Stimulated activated naive CD8-positive, alpha-beta T cell treated with anti-CD3 and anti-CD28 coated beads, Interleukin-15, amount 100 ng/mL, for 72 hours (primary cell): ENCODE results near the gene DUS2.

Experiments
- ATAC-seq: fragments of 150-1000 bp; cut with Tn5 transposase; 2 replicates; pipeline ENCODE4 v1.10.0; 2021; ENCODE audit warnings: mild to moderate bottlenecking, moderate library complexity
- DNase-seq, 2 donors: peaks; one replicate each; pipeline ENCODE4 v3.0.0; 2021 to 2022
- H3K27ac Mint-ChIP-seq, 2 donors: one replicate each; pipeline ENCODE4 v1.8.0; 2022; ENCODE audit warnings: mild to moderate bottlenecking in 2 of 2, mixed read lengths in 2 of 2, moderate library complexity in 2 of 2
- H3K27me3 Mint-ChIP-seq: one replicate; pipeline ENCODE4 v1.8.0; 2022; ENCODE audit warnings: mixed read lengths
- H3K4me1 Mint-ChIP-seq: one replicate; pipeline ENCODE4 v1.8.0; 2022; ENCODE audit warnings: mild to moderate bottlenecking, mixed read lengths
- H3K4me3 Mint-ChIP-seq, 2 donors: one replicate each; pipeline ENCODE4 v1.8.0; 2022; ENCODE audit warnings: mild to moderate bottlenecking in 2 of 2, mixed read lengths in 2 of 2, moderate library complexity in 1 of 2
- H3K9me3 Mint-ChIP-seq, 2 donors: one replicate each; pipeline ENCODE4 v1.8.0; 2022; ENCODE audit warnings: mixed read lengths in 2 of 2

The DUS2 gene

DNA sequence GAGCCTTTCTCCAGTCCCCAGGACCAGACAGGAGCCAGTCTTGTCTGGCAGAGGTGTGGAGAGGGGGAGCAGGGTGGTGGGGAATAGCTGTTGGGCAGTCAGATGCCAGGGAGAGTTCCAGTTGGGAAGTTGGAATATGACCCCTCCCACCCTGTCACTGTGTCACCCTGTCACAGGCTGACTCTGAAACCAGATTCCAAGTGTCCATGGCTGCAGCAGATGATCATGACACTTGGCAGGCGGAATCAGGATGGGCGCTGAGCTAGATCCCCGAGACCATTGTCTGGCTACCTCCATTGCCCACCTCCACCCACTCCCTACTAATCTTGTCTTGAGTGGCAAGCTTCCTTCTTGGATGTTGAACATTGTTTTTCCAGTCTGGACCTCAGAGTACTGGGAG is 52.9 kb downstream of the DUS2 start:
- Mint-ChIP-seq H3K27ac (peak overlapping the region in 1 of 2 donors; percentile 42), H3K27me3 (no peaks in the 10 kb centered on the region), H3K4me1 (peaks cover 90% of the 10 kb centered on the region), H3K4me3 (peak overlapping the region in 1 of 2 donors; percentile 45), H3K9me3 (no peaks in the 10 kb centered on the region)
- no peak for DNase-seq
- no peak for ATAC-seq

DNA sequence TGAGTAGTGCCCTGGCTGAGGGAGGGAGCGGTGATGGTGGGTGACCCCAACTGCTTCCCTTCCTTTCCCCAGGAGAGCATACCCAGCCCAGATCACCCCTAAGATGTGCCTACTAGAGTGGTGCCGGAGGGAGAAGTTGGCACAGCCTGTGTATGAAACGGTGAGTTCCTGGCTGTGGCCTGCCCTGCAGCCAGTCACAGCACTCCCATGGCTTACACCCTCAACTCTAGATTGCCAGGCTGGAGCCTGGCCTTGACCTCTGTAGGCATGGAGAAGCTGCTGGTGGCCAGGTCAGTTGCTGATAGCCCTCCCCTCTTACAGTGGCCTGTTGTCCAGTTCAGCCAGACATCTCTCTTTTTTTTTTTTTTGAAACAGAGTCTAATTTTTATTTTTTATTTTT is 53.5 kb downstream of the DUS2 start:
- H3K4me1 Mint-ChIP-seq: peaks cover 90% of the 10 kb centered on the region
- DNase-seq: no peak
- H3K4me3 Mint-ChIP-seq: no peak overlapping the region
- no peak for ATAC-seq
- no peaks in the 10 kb centered on the region for H3K9me3 Mint-ChIP-seq
- H3K27ac Mint-ChIP-seq: no peak overlapping the region
- H3K27me3 Mint-ChIP-seq: no peaks in the 10 kb centered on the region

DNA sequence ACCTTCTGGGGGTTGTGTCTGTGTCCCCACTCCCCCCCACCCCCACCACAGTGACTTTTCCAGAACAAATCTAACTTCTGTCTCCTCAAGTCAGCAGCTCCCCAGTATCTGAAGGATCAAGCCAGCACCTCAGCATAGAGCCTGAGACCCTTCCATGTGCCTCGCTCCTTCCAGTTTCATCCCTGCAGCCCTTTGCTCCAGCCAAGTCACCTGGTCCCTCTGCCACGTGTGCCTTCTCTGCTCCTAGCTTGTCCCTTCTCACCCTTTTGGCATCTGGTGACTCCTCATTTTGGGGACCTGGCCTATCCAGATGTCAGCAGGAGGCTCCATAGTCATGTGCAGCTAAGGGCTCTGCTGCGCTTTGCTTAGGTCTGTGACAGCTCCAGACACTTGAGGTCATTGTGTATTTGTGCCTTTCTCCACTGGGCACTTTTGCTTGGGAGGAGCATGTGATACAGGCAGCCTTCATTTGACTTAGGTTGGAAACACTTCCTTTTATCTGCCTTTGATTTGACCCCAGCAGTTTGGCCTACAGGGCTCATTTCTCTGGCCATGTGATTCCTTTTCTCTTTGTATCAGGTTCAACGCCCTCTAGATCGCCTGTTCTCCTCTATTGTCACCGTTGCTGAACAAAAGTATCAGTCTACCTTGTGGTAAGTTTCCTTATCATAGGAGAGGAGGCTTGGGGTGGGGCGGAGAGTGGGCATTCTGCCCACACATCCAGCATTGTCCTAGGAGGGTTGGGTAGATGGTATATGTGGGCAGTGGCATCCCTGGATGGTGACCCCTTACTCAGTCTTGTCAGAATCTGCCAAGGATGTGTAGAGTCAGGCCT is 55.0 kb downstream of the DUS2 start:
- Mint-ChIP-seq H3K27ac (peak overlapping the region; percentile 87 to 91), H3K4me1 (peaks cover 90% of the 10 kb centered on the region), H3K9me3 (no peaks in the 10 kb centered on the region), H3K27me3 (no peaks in the 10 kb centered on the region), H3K4me3 (peak overlapping the region; percentile 24 to 79)
- DNase-seq (no peak), ATAC-seq (no peak)

DNA sequence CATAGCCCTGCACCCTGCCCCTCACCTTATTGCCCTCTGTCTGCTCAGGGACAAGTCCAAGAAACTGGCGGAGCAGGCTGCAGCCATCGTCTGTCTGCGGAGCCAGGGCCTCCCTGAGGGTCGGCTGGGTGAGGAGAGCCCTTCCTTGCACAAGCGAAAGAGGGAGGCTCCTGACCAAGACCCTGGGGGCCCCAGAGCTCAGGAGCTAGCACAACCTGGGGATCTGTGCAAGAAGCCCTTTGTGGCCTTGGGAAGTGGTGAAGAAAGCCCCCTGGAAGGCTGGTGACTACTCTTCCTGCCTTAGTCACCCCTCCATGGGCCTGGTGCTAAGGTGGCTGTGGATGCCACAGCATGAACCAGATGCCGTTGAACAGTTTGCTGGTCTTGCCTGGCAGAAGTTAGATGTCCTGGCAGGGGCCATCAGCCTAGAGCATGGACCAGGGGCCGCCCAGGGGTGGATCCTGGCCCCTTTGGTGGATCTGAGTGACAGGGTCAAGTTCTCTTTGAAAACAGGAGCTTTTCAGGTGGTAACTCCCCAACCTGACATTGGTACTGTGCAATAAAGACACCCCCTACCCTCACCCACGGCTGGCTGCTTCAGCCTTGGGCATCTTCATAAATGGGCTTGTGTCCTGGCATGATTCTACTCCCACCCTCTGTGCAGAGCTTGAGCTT is 55.8 kb downstream of the DUS2 start:
- H3K27me3 Mint-ChIP-seq: no peaks in the 10 kb centered on the region
- peak overlapping the region; percentile 66 to 79 for H3K4me3 Mint-ChIP-seq
- H3K9me3 Mint-ChIP-seq: no peaks in the 10 kb centered on the region
- peaks cover 93% of the 10 kb centered on the region for H3K4me1 Mint-ChIP-seq
- peak overlapping the region; percentile 87 to 91 for H3K27ac Mint-ChIP-seq
- ATAC-seq (no peak), DNase-seq (no peak)

DNA sequence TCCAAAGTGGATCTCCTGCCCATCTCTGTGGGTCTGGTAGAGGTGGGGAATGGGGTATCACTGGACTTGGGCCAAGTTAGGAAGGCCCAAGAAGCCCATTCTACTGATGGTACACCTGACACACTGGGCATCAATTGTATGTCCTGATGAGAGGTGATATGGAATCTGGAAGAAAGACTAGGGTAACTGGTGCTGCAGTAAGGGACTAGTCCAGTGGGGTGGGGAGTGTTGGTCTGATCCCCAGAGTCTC is 56.2 kb downstream of the DUS2 start:
- H3K4me1 Mint-ChIP-seq: peaks cover 93% of the 10 kb centered on the region
- DNase-seq (no peak), ATAC-seq (no peak)
- peak overlapping the region; percentile 66 to 79 for H3K4me3 Mint-ChIP-seq
- H3K27me3 Mint-ChIP-seq: no peaks in the 10 kb centered on the region
- H3K9me3 Mint-ChIP-seq: no peaks in the 10 kb centered on the region
- H3K27ac Mint-ChIP-seq: peak overlapping the region; percentile 87 to 99

DNA sequence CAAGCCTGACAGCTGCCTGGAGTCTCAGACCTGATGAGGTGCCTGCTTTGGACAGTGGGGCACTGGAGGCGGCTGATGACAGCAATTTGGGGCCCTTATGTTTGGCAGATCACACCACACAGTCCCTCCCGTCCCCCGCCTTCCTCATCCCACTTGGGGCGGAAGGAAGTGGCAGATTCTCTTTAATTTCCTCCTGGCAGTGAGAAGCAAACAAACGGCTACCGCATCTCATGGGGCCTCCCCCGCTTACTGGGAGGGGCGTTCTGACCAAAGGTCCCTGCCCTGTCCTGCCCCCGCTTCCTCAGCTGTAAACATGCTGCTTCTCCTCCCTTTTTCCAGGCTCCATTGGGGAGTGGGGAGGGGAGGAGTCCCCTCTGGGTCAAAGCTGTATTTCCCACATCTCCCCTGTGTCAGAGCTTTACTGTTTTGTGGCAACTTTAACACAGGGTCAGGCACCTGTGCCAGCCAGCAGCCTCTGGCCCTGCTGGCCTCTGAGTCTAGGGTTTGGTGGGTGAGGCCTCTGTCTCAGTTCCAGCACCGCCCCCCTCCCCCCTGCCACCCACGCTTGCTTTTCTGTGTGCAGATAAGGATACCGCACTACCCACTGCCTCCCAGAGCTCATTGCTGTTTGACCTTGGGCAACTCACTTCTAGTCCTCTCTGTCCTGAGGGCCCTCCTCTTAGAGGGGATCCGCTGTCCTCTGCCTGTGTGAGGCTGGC is 56.7 kb downstream of the DUS2 start:
- peak overlapping the region; percentile 87 to 99 for H3K27ac Mint-ChIP-seq
- no peaks in the 10 kb centered on the region for H3K9me3 Mint-ChIP-seq
- H3K4me1 Mint-ChIP-seq: peaks cover 92% of the 10 kb centered on the region
- ATAC-seq (peak; percentile 67), DNase-seq (peak; percentile 74 to 88)
- H3K4me3 Mint-ChIP-seq: peak overlapping the region; percentile 66 to 79
- H3K27me3 Mint-ChIP-seq: no peaks in the 10 kb centered on the region

DNA sequence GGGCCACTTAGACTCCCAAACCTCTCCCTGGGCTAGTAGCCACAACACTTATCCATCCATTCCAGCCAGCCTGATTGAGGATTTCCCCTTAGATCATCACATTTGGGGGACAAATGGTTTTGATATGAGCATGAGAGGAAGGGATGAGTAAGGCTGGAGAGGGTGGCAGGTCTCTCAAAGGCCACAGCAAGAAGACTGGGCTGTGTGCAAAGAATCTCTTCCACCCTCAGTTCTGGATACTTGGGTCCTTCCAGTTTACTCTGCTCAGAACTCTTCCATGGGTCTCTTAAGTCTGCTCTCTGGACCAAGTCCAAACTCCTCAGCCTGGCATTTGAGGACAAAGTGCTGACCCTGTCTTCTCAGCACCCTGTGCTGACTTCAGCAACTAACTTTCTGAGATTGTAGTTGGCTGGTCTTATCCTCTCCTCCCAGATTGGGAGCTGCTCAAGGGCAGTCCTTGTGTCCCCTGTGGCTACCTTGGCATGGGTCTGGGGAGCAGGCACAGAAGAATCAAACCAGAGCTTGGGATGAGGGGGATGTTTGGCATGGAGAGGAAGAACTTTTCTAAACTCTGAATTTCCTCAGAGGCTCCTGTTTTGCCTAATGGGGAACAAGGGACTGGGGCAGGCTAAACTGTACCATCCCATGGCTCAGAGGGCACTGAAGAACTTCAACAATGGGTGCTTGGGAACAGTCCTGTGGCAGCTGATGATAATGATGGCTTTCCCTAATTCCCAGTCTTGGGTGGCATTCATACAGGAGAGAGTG is 59.0 kb downstream of the DUS2 start:
- H3K4me1 Mint-ChIP-seq: peaks cover 73% of the 10 kb centered on the region
- peak overlapping the region; percentile 63 to 64 for H3K27ac Mint-ChIP-seq
- ATAC-seq (peak; percentile 19), DNase-seq (peak in 1 of 2 donors; percentile 57)
- H3K9me3 Mint-ChIP-seq: no peaks in the 10 kb centered on the region
- peak overlapping the region; percentile 50 to 56 for H3K4me3 Mint-ChIP-seq
- H3K27me3 Mint-ChIP-seq: no peaks in the 10 kb centered on the region

DNA sequence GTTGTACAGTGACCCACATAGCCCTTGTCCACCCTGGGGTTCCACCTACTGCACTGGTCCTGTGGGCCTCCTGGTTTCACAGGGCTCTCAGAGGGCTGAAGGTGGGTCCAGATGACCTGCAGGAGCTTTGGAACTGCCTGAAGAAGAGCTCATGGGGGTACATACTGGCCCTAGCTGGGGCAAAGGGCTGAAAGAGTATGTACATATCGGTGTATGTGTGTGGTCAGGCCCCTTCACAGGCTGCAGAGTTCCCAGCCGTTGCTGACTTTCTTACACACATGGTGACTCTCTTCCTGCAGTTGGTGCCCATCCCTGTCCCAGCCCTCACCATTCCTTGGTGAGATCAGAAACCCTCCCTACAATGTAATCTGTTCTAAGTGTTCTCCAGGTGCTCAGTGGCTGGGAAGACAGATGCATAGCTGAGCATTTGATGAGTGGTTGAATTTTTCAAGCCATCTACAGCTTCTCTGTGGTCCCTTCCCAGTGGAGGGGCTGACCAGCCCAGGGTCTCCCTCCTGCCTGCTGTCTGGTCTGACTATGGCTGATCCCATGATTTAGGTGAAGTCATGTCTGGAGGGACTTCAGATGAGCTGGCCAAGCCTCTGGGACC is 59.6 kb downstream of the DUS2 start:
- peaks cover 70% of the 10 kb centered on the region for H3K4me1 Mint-ChIP-seq
- H3K27ac Mint-ChIP-seq: no peak overlapping the region
- no peaks in the 10 kb centered on the region for H3K9me3 Mint-ChIP-seq
- no peaks in the 10 kb centered on the region for H3K27me3 Mint-ChIP-seq
- DNase-seq (no peak), ATAC-seq (no peak)
- peak overlapping the region in 1 of 2 donors; percentile 50 for H3K4me3 Mint-ChIP-seq

DNA sequence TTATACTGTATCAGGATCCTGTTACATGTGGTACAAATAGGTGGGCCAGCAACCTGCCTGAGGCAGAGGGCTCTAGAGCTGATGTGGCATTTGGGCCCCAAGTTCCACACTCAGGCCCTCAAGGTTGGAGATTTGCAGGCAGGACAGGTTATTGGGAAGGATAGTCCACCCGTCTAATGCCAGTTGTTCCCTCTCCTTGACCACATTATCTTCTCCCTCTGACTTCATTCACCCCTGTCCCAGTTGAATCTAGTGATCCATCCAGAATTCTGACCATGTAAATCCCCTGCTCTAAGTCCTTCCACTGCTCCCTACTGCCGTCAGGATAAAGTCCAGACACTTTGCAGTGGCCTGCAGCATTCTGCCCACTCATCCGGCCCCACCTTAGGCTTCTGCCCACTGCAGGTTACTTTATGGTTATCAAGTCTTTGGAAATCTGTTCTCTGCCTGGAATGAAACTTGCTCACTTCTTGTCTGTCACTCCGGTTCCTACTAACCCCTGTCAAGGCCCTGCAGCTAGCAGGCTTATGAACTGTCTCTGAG is 60.2 kb downstream of the DUS2 start:
- H3K4me1 Mint-ChIP-seq: peaks cover 64% of the 10 kb centered on the region
- H3K27me3 Mint-ChIP-seq: no peaks in the 10 kb centered on the region
- H3K27ac Mint-ChIP-seq: peak overlapping the region in 1 of 2 donors; percentile 83
- no peak overlapping the region for H3K4me3 Mint-ChIP-seq
- ATAC-seq: no peak
- H3K9me3 Mint-ChIP-seq: no peaks in the 10 kb centered on the region
- no peak for DNase-seq

DNA sequence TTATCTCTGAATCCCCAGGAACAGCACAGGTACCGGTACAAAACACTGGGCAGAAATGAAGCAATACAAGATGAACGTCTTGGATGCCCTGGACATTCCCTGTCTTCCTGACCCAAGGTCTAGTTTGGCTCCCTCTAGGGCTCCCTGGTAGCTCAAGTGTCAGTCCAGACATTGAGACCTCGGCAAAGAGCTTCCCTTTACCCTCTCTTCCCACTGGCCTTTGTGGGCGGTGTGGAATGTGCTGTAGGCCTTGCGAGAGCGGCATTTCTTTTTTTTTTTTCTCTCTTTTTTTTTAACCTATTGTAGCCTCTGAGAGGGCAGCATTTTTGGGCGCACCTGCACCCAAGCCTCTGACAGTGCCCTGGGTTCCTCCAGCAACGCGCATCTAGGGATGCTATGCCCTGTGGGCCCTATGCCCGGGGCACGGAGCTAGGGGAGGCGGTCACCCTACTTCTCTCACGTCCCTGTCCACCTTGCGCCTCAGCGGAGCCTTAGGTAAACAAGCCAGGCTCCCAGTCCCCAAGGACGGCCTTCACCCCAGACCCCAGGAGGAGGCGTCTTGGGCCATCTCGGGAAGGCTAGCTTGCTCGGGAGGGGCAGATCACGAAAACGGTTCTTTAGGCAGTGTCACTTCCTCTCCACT is 60.9 kb downstream of the DUS2 start:
- H3K27me3 Mint-ChIP-seq: no peaks in the 10 kb centered on the region

DNA sequence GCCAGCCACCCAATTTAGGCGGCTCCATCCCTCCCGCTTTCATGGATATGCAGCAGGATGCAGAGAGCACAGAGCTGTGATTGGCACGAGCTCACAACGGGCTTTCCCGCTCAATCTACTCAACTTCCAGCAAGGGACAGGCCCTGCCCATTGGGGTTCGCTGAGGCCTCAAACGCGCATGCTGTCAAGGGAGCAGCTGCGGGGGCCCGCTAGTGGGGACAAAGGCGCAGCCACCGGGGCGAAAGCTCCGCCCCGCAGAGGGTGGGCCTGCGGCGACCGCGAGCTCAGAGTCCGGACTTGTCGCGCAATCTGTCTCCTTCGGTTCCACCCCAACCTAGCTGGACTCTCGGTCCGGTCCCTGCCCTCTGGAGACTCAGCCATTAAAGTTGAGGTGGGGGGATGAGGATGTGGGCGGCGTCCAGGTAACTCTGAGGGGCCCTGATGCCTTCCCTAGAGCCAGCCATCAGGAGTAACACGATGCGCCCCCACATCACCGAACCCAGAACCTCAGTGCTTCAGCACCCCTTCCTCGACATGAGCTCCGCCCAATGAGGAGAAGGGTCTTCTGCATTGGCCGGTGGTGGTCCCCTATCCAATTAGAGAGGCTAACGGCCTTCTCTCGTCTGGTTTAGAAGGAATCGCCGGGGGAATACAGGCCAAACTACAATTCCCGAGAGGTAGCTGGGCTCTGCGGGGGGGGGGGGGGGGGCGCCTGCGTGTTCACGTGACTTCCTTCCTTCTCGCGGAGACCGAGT is 61.6 kb downstream of the DUS2 start:
- H3K4me3 Mint-ChIP-seq: peak overlapping the region; percentile 83 to 90
- peak overlapping the region; percentile 96 for H3K27ac Mint-ChIP-seq
- ATAC-seq: peak; percentile 74
- DNase-seq: peak; percentile 88 to 95
- H3K4me1 Mint-ChIP-seq: peaks cover 62% of the 10 kb centered on the region
- H3K27me3 Mint-ChIP-seq: no peaks in the 10 kb centered on the region
- no peaks in the 10 kb centered on the region for H3K9me3 Mint-ChIP-seq

More for the DNA sequence above, 60.9 kb downstream of the DUS2 start:
- Mint-ChIP-seq H3K9me3 (no peaks in the 10 kb centered on the region), H3K4me1 (peaks cover 62% of the 10 kb centered on the region), H3K27ac (peak overlapping the region; percentile 83 to 96), H3K4me3 (peak overlapping the region; percentile 83 to 90)
- ATAC-seq: no peak
- no peak for DNase-seq

DNA sequence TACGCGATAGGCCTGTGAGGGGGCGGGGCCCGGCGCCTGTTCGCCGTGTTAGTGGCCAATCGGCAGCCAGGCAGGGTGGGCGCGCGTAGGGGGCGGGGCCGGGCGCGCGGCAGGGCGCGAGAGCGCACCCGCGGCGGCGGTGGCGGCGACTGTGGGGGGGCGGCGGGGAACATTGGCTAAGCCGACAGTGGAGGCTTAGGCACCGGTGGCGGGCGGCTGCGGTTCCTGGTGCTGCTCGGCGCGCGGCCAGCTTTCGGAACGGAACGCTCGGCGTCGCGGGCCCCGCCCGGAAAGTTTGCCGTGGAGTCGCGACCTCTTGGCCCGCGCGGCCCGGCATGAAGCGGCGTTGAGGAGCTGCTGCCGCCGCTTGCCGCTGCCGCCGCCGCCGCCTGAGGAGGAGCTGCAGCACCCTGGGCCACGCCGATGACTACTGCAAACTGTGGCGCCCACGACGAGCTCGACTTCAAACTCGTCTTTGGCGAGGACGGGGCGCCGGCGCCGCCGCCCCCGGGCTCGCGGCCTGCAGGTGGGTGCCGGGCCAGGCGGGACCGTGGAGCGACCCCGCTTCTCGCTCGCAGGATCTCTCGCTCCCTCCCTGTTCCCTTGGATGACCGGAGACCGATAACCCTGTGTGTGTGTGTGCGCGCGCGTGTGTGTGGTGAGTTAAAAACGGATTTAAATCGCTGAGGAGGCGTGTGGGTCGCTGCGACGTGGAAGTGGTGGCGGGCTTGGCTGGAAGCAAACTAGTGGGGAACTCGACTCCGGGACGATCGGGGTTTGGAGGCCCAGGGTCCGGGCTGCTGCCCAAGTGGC is 62.4 kb downstream of the DUS2 start, which contains the start of gene NFATC3:
NFATC3 (plus strand) TSS at position 112 of the 813 bp plus-strand sequence; CDS start at position 424, 312 bp downstream.
- H3K4me3 Mint-ChIP-seq: peak within 1 kb of the TSS; percentile 89 to 90
- peaks cover 62% of the 10 kb centered on the region for H3K4me1 Mint-ChIP-seq
- H3K27me3 Mint-ChIP-seq: no peaks in the 10 kb centered on the region
- no peaks in the 10 kb centered on the region for H3K9me3 Mint-ChIP-seq
- DNase-seq (peak; percentile 98), ATAC-seq (peak; percentile 75)
- H3K27ac Mint-ChIP-seq: peak within 1 kb of the TSS; percentile 96

DNA sequence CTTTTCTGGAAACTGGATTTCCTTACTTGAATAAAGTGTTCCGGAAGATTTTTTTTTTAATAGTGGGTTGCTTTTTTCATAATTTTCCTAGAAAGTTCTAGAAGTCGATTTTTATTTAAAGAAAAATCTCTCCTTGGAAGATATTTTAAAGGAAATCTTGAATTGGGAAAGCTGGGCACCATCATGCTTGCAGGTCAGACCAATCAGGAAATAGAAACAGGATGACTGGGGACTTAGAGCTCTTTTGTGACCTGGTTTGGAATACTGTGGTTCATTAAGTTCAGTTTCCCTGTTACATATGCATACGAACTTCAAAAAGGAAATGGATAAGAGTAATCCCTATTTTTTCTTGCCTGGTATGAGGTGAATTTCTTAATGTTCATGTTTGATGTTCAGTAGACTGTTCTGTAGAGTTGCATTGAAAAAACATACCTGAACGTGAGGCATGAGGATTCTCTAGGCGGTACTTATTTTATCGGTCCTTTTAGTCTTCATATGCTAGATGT is 63.3 kb downstream of the DUS2 start:
- DNase-seq (no peak), ATAC-seq (no peak)
- H3K27ac Mint-ChIP-seq: peak overlapping the region; percentile 3 to 66
- H3K4me3 Mint-ChIP-seq: peak overlapping the region; percentile 82 to 89
- H3K27me3 Mint-ChIP-seq: no peaks in the 10 kb centered on the region
- peaks cover 62% of the 10 kb centered on the region for H3K4me1 Mint-ChIP-seq
- no peaks in the 10 kb centered on the region for H3K9me3 Mint-ChIP-seq
